Measurements from ENCODE around the gene GALNT4.

GALNT4 gene

GRCh38 chr12:89484470-89484869 lies 40.1 kb downstream of the GALNT4 start:
- ChIA-PET CTCF (no interaction called here), POLR2A (no interaction called here)
- TF ChIP-seq ZNF384 (IDR thresholded peaks at IDR 0.05): no peak
- TF ChIP-seq TARDBP (IDR thresholded peaks at IDR 0.05): no peak
- no peak for TF ChIP-seq FOXA1 (IDR thresholded peaks at IDR 0.05)
- no peak for TF ChIP-seq ARNT (IDR thresholded peaks at IDR 0.05)
- TF ChIP-seq NFRKB (IDR thresholded peaks at IDR 0.05): no peak
- TF ChIP-seq ELF4 (IDR thresholded peaks at IDR 0.05): no peak
- no peak for TF ChIP-seq FOXK2 (IDR thresholded peaks at IDR 0.05)
- no peak for TF ChIP-seq HDGF (IDR thresholded peaks at IDR 0.05; ENCODE audit: borderline replicate concordance)
- no peak for TF ChIP-seq CTBP1 (IDR thresholded peaks at IDR 0.05; ENCODE audit: borderline replicate concordance)
- TF ChIP-seq BHLHE40 (IDR thresholded peaks at IDR 0.05; ENCODE audit: borderline replicate concordance): no peak
- TF ChIP-seq LEF1 (IDR thresholded peaks at IDR 0.05; ENCODE audit: borderline replicate concordance): no peak
- no peak for TF ChIP-seq FOXM1 (IDR thresholded peaks at IDR 0.05; ENCODE audit: borderline replicate concordance)
- no peak for TF ChIP-seq PKNOX1 (IDR thresholded peaks at IDR 0.05)
- TF ChIP-seq L3MBTL2 (conservative IDR thresholded peaks at IDR 0.05): no peak
- TF ChIP-seq SP1 (IDR thresholded peaks at IDR 0.05): no peak
- no peak for TF ChIP-seq SUZ12 (IDR thresholded peaks at IDR 0.05)
- no peak for DNase-seq (ENCODE audit: extremely low spot score)

GRCh38 chr12:89481213-89481914 lies 43.2 kb downstream of the GALNT4 start:
- DNase-seq (ENCODE audit: extremely low spot score): no peak
- ChIA-PET CTCF (no interaction called here), POLR2A (no interaction called here)
- no peak for TF ChIP-seq ZNF384 (IDR thresholded peaks at IDR 0.05)
- no peak for TF ChIP-seq BHLHE40 (IDR thresholded peaks at IDR 0.05; ENCODE audit: borderline replicate concordance)
- no peak for TF ChIP-seq LEF1 (IDR thresholded peaks at IDR 0.05; ENCODE audit: borderline replicate concordance)
- TF ChIP-seq FOXA1 (IDR thresholded peaks at IDR 0.05): no peak
- TF ChIP-seq NFRKB (IDR thresholded peaks at IDR 0.05): no peak
- TF ChIP-seq TARDBP (IDR thresholded peaks at IDR 0.05): no peak
- no peak for TF ChIP-seq ELF4 (IDR thresholded peaks at IDR 0.05)
- TF ChIP-seq SP1 (IDR thresholded peaks at IDR 0.05): no peak
- no peak for TF ChIP-seq CTBP1 (IDR thresholded peaks at IDR 0.05; ENCODE audit: borderline replicate concordance)
- TF ChIP-seq FOXM1 (IDR thresholded peaks at IDR 0.05; ENCODE audit: borderline replicate concordance): no peak
- TF ChIP-seq HDGF (IDR thresholded peaks at IDR 0.05; ENCODE audit: borderline replicate concordance): no peak
- TF ChIP-seq FOXK2 (IDR thresholded peaks at IDR 0.05): no peak
- TF ChIP-seq PKNOX1 (IDR thresholded peaks at IDR 0.05): no peak
- TF ChIP-seq SUZ12 (IDR thresholded peaks at IDR 0.05): no peak
- no peak for TF ChIP-seq L3MBTL2 (conservative IDR thresholded peaks at IDR 0.05)

- ChIA-PET POLR2A (no interaction called here), CTCF (interaction anchor here (0.7 kb wide), 1 partner anchor 1530 kb away, joined by 5 read pairs; no protein-coding TSS in a partner anchor)
- DNase-seq (ENCODE audit: extremely low spot score): no peak
- TF ChIP-seq SUZ12 (IDR thresholded peaks at IDR 0.05): no peak
- no peak for TF ChIP-seq FOXA1 (IDR thresholded peaks at IDR 0.05)
- no peak for TF ChIP-seq TARDBP (IDR thresholded peaks at IDR 0.05)
- no peak for TF ChIP-seq FOXK2 (IDR thresholded peaks at IDR 0.05)
- no peak for TF ChIP-seq FOXM1 (IDR thresholded peaks at IDR 0.05; ENCODE audit: borderline replicate concordance)
- TF ChIP-seq L3MBTL2 (conservative IDR thresholded peaks at IDR 0.05): no peak
- TF ChIP-seq ELF4 (IDR thresholded peaks at IDR 0.05): no peak
- no peak for TF ChIP-seq HDGF (IDR thresholded peaks at IDR 0.05; ENCODE audit: borderline replicate concordance)
- TF ChIP-seq SP1 (IDR thresholded peaks at IDR 0.05): no peak
- TF ChIP-seq CTBP1 (IDR thresholded peaks at IDR 0.05; ENCODE audit: borderline replicate concordance): no peak
- TF ChIP-seq ZNF384 (IDR thresholded peaks at IDR 0.05): no peak
- TF ChIP-seq NFRKB (IDR thresholded peaks at IDR 0.05): no peak
- TF ChIP-seq PKNOX1 (IDR thresholded peaks at IDR 0.05): no peak
- no peak for TF ChIP-seq BHLHE40 (IDR thresholded peaks at IDR 0.05; ENCODE audit: borderline replicate concordance)
- TF ChIP-seq LEF1 (IDR thresholded peaks at IDR 0.05; ENCODE audit: borderline replicate concordance): no peak
- no peak for TF ChIP-seq ARNT (IDR thresholded peaks at IDR 0.05)
Measured at GRCh38 chr12:89479982-89480381, 44.6 kb downstream of the GALNT4 start.

GRCh38 chr12:89477633-89478279 lies 46.8 kb downstream of the GALNT4 start:
- ChIA-PET POLR2A (no interaction called here), CTCF (interaction anchor here (1.0 kb wide), 1 partner anchor 32 kb away, joined by 3 read pairs; no protein-coding TSS in a partner anchor)
- DNase-seq (ENCODE audit: extremely low spot score): no peak
- TF ChIP-seq SP1 (IDR thresholded peaks at IDR 0.05) (no peak), LEF1 (IDR thresholded peaks at IDR 0.05; ENCODE audit: borderline replicate concordance) (no peak), SUZ12 (IDR thresholded peaks at IDR 0.05) (no peak), ELF4 (IDR thresholded peaks at IDR 0.05) (no peak), TARDBP (IDR thresholded peaks at IDR 0.05) (no peak), FOXM1 (IDR thresholded peaks at IDR 0.05; ENCODE audit: borderline replicate concordance) (no peak), NFRKB (IDR thresholded peaks at IDR 0.05) (no peak), BHLHE40 (IDR thresholded peaks at IDR 0.05; ENCODE audit: borderline replicate concordance) (no peak), PKNOX1 (IDR thresholded peaks at IDR 0.05) (no peak), L3MBTL2 (conservative IDR thresholded peaks at IDR 0.05) (no peak), FOXK2 (IDR thresholded peaks at IDR 0.05) (no peak), ARNT (IDR thresholded peaks at IDR 0.05) (no peak), HDGF (IDR thresholded peaks at IDR 0.05; ENCODE audit: borderline replicate concordance) (no peak), CTBP1 (IDR thresholded peaks at IDR 0.05; ENCODE audit: borderline replicate concordance) (no peak), FOXA1 (IDR thresholded peaks at IDR 0.05) (no peak)

Measured in HEK293T (cell line).